Activated T-cell treated with anti-CD3 and anti-CD28 coated beads, Interleukin-2, amount 50 U/mL, for 24 hours (primary cell): ENCODE data around the gene SNTB2.

Source experiments
- DNase-seq: peaks from one replicate; pipeline ENCODE4 v3.0.0-alpha.2; 2020
- H3K27ac Mint-ChIP-seq: 2 replicates; pipeline ENCODE4 v1.8.0; 2020; ENCODE audit warnings: mild to moderate bottlenecking, mixed read lengths
- H3K27me3 Mint-ChIP-seq: 2 replicates; pipeline ENCODE4 v1.8.0; 2020; ENCODE audit warnings: mixed read lengths
- H3K36me3 Mint-ChIP-seq: 2 replicates; pipeline ENCODE4 v1.8.0; 2020; ENCODE audit warnings: low read depth, mixed read lengths
- H3K4me1 Mint-ChIP-seq: 2 replicates; pipeline ENCODE4 v1.8.0; 2020; ENCODE audit warnings: low read depth, mixed read lengths
- H3K4me3 Mint-ChIP-seq: 2 replicates; pipeline ENCODE4 v1.8.0; 2020; ENCODE audit warnings: mild to moderate bottlenecking, moderate library complexity, mixed read lengths
- H3K9me3 Mint-ChIP-seq: 2 replicates; pipeline ENCODE4 v1.8.0; 2020; ENCODE audit warnings: mixed read lengths

SNTB2 gene

DNA sequence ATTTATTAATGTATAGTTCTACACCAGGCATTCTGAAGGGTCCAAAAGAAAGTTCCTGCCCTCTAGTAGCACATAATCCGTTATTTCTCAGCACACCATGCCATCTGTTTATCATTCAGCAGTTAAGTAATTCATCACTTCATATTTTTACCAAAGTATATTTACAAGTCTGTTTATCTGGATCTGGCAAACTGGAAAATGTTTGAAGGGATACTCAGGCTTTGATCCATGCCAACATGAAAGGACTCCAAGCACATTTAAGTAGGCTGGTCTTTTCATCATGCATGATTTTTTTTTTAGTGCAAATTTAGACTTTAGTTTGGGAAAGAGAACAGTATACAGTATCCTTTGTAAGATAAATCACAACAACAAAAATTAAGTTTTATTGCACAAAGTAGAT is 120.1 kb downstream of the SNTB2 start:
- H3K4me3 Mint-ChIP-seq = no peak overlapping the region
- no peaks in the 10 kb centered on the region for H3K27me3 Mint-ChIP-seq
- H3K9me3 Mint-ChIP-seq = no peaks in the 10 kb centered on the region
- no peak overlapping the region for H3K27ac Mint-ChIP-seq
- DNase-seq = no peak
- peaks cover 8% of the 10 kb centered on the region for H3K36me3 Mint-ChIP-seq
- peaks cover 10% of the 10 kb centered on the region for H3K4me1 Mint-ChIP-seq

DNA sequence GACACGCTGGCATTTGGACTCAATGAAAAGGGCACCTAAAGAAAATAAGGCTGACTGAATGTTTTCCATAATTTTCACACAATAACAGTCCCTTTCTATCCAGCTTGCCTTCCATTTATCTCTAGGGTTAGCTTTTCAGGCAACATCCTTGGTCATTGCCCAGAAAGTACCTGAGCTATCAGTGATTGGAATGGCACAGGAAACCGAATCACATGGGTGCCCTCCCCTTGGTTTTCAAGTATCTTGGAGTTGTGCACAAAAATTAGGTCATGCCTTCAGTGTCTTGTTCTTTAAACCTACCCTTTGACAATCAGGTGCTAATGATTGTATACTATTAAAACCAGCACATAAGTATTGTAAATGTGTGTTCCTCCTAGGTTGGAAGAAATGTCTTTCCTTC is 120.9 kb downstream of the SNTB2 start:
- Mint-ChIP-seq H3K27me3 (no peaks in the 10 kb centered on the region), H3K4me1 (peaks cover 13% of the 10 kb centered on the region), H3K4me3 (no peak overlapping the region), H3K27ac (no peak overlapping the region), H3K9me3 (no peaks in the 10 kb centered on the region), H3K36me3 (peaks cover 9% of the 10 kb centered on the region)
- DNase-seq = no peak

DNA sequence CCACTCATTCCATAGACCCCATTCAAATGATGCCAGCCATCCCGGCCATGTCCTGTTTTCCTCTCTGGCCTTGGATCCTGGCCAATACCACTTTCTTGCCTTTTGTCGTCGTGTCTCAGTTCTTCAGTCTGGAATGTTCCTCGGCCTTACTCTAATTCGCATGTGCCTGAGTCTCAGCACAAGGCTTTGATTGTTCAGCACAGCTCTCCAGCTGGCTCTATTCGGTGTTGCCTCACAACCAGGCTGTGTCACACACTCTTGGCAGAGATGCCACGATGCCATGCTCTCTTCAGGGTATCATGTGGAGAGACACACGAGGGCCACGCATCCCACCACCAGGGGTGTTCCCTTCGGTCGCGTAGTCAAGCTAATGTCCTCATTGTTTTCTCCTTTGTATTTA is 122.4 kb downstream of the SNTB2 start:
- peaks cover 22% of the 10 kb centered on the region for H3K36me3 Mint-ChIP-seq
- H3K27me3 Mint-ChIP-seq = no peaks in the 10 kb centered on the region
- peak; percentile 26 for DNase-seq
- H3K4me3 Mint-ChIP-seq = no peak overlapping the region
- no peaks in the 10 kb centered on the region for H3K9me3 Mint-ChIP-seq
- H3K4me1 Mint-ChIP-seq = peaks cover 26% of the 10 kb centered on the region
- no peak overlapping the region for H3K27ac Mint-ChIP-seq

DNA sequence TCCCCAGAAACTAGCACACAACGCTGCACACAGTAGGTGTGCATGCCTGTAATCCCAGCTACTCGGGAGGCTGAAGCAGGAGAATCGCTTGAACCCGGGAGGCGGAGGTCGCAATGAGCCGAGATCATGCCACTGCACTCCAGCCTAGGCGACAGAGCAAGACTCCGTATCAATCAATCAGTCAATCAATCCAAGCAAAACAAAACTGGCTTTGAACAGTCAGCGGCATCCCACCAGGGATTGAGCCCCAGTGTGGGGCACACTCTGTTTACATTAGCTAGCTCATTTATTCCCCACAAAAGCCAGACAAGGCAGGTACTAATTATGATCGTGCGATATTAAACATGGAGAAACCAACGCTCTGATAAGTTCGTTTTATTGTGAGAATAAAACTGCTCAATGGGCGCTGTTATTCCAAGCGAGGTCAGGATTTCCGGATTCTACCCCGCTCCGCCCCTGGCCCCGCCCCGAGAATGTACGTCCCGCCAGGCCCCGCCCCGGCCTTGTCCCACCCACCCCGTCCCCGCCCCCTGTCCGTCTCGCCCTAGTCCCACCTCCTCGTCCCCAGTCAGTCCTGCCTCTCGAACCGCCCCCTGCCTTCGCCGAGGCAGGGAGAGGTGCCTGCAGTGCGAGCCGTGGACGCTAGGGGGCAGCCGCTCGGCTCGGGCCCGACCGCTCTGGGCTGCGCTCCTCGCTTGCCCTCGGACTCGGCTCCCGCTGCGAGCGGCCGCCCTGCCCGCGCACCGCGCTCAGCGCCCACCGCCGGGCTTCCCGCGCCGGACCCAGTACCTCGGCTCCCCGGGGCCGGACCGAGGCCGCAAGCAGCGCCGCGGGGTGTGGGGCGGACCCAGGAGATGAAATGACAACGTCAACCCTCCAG is 123.9 kb downstream of the SNTB2 start, which contains the start of gene VPS4A:
VPS4A (plus strand) TSS at position 698 of the 880 bp plus-strand sequence; CDS start at position 860, 162 bp downstream.
- H3K27ac Mint-ChIP-seq = peak within 1 kb of the TSS; percentile 97
- H3K4me3 Mint-ChIP-seq = peak within 1 kb of the TSS; percentile 100
- no peaks in the 10 kb centered on the region for H3K9me3 Mint-ChIP-seq
- H3K4me1 Mint-ChIP-seq = peaks cover 31% of the 10 kb centered on the region
- H3K27me3 Mint-ChIP-seq = no peaks in the 10 kb centered on the region
- peak; percentile 99 for DNase-seq
- H3K36me3 Mint-ChIP-seq = peaks cover 38% of the 10 kb centered on the region

DNA sequence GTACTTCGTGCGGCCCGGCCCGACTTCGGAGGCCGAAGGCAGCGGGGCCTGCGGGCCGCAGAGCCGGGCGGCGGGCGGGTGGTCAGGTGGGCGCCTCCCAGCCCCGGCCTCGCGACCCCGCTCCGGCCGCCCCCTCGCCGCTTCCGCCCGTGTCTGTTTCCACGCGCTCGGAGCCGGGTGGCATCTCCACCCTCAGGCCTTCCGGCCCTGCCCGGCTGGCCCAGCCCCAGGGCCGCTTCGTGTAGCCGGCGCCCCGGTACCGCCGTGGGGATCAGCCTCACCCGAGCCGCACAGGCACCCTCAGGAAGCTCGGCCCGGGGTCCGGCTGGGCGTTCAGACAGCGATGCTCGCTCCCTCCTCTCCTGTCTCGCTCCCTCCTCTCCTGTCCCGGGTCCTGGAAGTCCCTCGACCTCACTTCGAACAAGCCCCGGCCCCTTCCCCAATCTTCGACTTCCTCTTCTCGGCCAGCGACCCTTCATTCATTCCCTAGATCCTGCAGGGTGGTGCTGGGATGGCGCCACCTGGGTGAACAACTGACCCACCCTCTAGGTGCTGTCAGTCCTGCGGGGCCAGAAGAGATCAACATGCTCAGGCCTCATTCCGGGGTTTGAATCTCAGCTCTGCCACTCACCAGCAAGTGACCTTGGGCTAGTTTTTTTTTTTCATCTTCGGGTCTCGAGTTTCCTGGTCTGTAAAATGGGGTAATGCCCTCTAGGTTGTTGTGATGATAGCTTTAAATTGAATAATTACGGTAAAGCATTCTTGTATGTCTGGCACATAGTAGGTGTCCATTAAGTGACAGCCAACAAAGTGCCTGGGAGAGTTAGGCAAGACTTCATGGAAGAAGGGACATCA is 124.8 kb downstream of the SNTB2 start:
- no peaks in the 10 kb centered on the region for H3K27me3 Mint-ChIP-seq
- no peak for DNase-seq
- peaks cover 31% of the 10 kb centered on the region for H3K4me1 Mint-ChIP-seq
- peak overlapping the region; percentile 100 for H3K4me3 Mint-ChIP-seq
- no peaks in the 10 kb centered on the region for H3K9me3 Mint-ChIP-seq
- H3K27ac Mint-ChIP-seq = peak overlapping the region; percentile 97
- H3K36me3 Mint-ChIP-seq = peaks cover 47% of the 10 kb centered on the region

DNA sequence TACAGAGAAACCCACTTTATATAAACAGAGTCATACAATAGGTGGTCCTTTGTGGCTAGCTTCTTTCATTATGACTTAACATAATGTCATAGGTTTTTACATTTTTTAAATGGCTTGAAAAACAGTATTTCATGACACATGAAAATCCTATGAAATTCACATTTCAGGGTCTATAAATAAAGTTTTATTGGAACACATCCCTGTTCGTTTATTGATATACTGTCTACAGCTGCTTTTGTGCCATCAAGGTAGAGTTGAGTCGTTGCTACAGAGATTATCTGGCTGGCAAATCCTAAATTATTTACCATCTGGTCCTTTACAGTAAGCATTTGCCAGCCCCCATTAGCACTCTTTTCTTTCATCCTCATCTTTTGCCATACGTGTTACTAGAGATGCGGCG is 126.5 kb downstream of the SNTB2 start:
- Mint-ChIP-seq H3K4me1 (peaks cover 31% of the 10 kb centered on the region), H3K4me3 (peak overlapping the region; percentile 67), H3K9me3 (no peaks in the 10 kb centered on the region), H3K27ac (peak overlapping the region; percentile 89), H3K36me3 (peaks cover 61% of the 10 kb centered on the region), H3K27me3 (no peaks in the 10 kb centered on the region)
- DNase-seq = no peak

DNA sequence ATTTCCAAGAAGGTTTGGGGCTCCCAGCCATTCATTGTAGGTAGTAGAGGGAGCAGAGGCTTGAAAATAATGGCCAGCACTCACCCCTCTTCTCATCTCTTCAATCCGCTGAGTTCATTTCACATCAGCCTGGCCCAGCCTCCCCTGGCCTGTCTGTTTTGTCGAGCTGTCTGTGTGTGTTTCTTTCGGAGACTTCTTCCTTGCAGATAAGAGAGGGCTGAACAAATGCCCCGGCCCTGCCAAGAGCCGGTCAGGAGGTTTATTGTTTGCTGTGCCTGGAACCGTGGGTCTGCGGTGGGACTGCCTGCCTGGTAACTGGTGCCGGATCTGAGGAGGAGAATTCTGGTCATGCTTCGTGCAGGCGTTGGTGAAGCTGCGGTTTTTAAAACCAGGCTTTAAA is 127.6 kb downstream of the SNTB2 start:
- Mint-ChIP-seq H3K9me3 (no peaks in the 10 kb centered on the region), H3K4me3 (no peak overlapping the region), H3K27ac (peak overlapping the region; percentile 89), H3K36me3 (peaks cover 71% of the 10 kb centered on the region), H3K27me3 (no peaks in the 10 kb centered on the region), H3K4me1 (peaks cover 31% of the 10 kb centered on the region)
- DNase-seq = peak; percentile 9

DNA sequence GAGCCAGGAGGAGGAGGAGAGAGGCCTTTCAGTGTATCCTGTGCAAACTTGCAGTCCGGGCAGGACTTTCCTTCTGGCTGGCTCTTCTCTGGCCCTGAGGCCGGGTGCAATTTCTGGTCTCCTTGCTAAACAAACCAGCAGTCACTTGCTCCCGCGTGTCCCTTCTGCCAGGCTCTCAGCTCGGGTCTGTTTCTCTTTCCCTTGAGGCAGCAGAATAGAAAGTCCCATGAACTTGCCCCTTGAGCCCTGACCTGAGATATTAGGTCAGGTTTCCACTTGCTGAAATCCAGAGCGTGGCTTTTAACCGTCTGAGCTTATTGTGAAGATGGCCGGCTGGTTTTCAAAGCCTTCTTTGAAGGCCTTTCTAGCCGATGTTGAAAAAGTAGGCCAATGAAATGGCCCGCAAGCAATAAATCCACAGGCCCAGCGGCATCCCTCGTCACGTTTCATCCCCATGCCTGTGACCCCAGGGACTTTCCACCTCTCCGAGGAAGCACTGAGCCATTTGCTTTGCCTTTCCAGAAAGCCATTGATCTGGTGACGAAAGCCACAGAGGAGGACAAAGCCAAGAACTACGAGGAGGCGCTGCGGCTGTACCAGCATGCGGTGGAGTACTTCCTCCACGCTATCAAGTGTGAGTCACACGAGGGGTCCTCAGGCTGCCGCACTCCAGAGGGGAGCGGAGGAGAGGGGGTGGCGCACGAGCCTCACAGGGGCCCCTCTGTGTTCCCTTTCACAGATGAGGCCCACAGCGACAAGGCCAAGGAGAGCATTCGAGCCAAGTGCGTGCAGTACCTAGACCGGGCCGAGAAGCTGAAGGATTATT is 128.7 kb downstream of the SNTB2 start:
- peaks cover 83% of the 10 kb centered on the region for H3K36me3 Mint-ChIP-seq
- H3K4me3 Mint-ChIP-seq = no peak overlapping the region
- H3K27me3 Mint-ChIP-seq = no peaks in the 10 kb centered on the region
- DNase-seq = peak; percentile 20
- H3K9me3 Mint-ChIP-seq = no peaks in the 10 kb centered on the region
- H3K4me1 Mint-ChIP-seq = peaks cover 26% of the 10 kb centered on the region
- H3K27ac Mint-ChIP-seq = peak overlapping the region; percentile 66

DNA sequence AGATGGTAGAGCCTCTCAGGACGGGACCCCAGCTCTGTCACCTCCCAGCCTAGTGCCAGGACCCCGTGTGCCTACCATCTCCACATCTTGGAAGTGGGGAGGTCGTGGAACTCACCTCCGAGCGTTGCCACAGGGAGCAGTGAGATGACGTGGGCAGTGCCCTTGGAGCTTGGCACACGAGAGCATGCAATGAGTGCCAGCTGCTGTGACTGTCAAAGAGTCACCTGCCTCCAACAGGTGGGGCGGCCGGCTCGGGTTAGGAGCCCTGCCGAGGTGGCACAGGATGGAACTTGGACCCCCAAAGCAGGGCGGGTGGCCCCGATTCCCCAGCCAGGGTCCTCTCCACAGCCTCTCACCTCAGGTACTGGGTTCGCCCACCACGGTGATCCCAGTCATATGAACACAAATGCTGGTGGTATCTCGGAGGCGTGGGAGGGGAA is 129.7 kb downstream of the SNTB2 start:
- Mint-ChIP-seq H3K4me1 (peaks cover 25% of the 10 kb centered on the region), H3K27ac (peak overlapping the region; percentile 66), H3K4me3 (no peak overlapping the region), H3K27me3 (no peaks in the 10 kb centered on the region), H3K9me3 (no peaks in the 10 kb centered on the region), H3K36me3 (peaks cover 90% of the 10 kb centered on the region)
- DNase-seq = peak; percentile 24

DNA sequence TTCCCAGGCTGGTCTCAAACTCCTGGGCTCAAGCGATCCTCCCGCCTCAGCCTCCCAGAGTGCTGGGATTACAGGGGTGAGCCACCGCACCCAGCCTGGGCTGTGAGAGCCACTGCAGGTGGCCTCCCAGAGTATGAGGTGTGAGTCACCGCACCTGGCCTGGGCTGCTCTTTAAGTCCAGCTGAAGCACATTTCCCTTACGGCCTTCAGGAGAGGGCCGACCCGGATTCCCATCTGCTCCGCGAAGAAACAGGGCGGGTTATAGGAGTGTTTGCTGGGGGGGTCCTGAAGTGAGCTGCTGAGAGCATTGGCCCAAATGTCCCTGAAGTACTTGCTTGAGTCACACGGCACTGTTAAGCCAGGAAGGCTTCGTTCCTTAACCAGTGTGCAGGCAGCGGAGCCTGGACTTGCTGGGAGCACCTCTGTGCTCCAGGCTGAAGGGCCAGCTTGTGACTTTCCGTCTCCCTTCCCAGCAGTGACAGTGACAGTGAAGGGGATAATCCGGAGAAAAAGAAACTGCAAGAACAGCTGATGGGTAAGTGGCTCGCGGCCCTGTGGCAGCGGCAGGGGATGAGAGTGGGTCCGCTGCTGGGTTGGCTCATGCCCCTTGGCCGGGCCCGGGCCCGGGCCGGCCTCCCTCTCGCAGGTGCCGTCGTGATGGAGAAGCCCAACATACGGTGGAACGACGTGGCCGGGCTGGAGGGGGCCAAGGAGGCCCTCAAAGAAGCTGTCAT is 131.4 kb downstream of the SNTB2 start:
- no peaks in the 10 kb centered on the region for H3K27me3 Mint-ChIP-seq
- H3K9me3 Mint-ChIP-seq = no peaks in the 10 kb centered on the region
- peaks cover 19% of the 10 kb centered on the region for H3K4me1 Mint-ChIP-seq
- H3K27ac Mint-ChIP-seq = peak overlapping the region; percentile 47
- H3K36me3 Mint-ChIP-seq = peaks cover 96% of the 10 kb centered on the region
- DNase-seq = peak; percentile 27
- no peak overlapping the region for H3K4me3 Mint-ChIP-seq

DNA sequence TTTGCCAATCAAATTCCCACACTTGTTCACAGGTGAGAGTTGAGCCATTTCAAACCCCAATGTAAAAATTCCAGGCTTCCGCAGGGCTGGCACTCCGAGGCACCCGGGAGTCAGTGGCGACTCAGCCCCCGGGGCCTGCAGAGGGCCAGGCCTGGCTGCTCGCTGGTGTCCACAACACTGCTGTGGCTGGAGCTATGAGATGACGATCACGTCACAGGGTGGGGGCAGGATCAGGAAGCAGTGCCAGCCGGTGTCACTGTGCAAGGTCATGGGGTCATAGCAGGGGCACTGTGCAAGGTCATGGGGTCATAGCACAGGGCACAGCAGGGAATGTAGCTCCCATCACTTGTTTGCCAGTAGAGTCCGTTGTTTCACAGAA is 131.9 kb downstream of the SNTB2 start:
- Mint-ChIP-seq H3K27ac (no peak overlapping the region), H3K9me3 (no peaks in the 10 kb centered on the region), H3K36me3 (peaks cover 96% of the 10 kb centered on the region), H3K27me3 (no peaks in the 10 kb centered on the region), H3K4me3 (no peak overlapping the region), H3K4me1 (peaks cover 13% of the 10 kb centered on the region)
- DNase-seq = peak; percentile 27

DNA sequence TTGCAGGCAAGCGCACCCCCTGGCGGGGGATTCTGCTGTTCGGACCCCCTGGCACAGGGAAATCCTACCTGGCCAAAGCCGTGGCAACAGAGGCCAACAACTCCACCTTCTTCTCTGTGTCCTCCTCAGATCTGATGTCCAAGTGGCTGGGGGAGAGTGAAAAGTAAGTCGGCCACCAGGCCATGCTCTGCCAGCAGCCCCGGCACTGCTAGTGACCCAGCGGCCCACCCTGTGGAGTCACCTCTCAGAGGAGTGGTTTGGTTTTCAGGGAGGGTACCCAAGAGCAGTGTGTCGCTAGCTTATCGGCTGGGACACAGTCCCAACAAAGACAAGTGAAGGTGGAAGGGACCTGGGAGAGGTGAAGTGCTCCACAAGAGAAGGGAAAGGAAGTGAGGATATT is 132.4 kb downstream of the SNTB2 start:
- no peak overlapping the region for H3K4me3 Mint-ChIP-seq
- H3K4me1 Mint-ChIP-seq = peaks cover 14% of the 10 kb centered on the region
- peaks cover 96% of the 10 kb centered on the region for H3K36me3 Mint-ChIP-seq
- H3K27me3 Mint-ChIP-seq = no peaks in the 10 kb centered on the region
- H3K9me3 Mint-ChIP-seq = no peaks in the 10 kb centered on the region
- H3K27ac Mint-ChIP-seq = peak overlapping the region; percentile 23
- peak; percentile 21 for DNase-seq

DNA sequence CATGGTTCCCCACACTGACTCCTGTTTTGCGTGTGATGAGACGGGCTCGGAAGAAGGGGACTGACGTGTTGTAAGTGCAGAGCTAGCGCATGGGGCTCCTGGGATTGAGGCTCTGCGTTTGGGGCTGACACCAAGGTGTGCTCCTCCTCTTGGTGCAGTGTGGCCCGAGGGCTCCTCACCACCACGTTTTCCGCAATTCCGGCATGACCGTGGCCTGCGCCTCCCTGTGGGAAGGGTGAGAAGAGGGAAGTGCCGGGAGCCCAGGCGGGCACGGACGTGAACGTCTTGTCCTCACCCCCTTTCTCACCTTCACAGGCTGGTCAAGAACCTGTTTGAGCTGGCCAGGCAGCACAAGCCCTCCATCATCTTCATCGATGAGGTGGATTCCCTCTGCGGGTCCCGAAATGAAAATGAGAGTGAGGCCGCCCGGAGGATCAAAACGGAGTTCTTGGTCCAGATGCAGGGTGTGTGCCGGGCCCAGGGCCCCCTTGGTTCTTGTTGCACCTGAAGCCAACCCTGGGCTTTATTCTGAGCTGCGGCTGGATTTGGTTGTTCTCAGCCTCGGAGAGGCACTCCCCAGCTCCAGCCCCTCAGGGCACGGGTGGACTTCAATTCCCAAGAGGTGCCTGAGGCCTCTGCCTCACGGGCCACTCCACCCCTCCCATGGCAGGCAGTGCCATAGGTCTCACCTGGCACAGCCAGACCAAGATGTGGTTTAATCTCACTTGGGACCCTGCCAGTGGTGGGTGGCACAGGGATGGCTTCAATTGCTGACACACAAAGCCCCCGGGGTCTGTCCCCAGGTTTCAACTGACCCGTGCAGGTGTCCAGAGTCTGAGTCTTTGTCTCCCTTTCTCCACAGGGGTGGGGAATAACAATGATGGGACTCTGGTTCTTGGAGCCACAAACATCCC is 133.1 kb downstream of the SNTB2 start:
- peak; percentile 26 for DNase-seq
- Mint-ChIP-seq H3K27ac (peak overlapping the region; percentile 23), H3K4me3 (no peak overlapping the region), H3K9me3 (no peaks in the 10 kb centered on the region), H3K4me1 (peaks cover 17% of the 10 kb centered on the region), H3K36me3 (peaks cover 96% of the 10 kb centered on the region), H3K27me3 (no peaks in the 10 kb centered on the region)
